COR-L47 (cell line): ENCODE measurements around the gene MYO5C.

ENCODE experiments used
- DNase-seq: peaks from one replicate; lab custom pipeline; 2025; lab: John Stamatoyannopoulos, UW

Gene MYO5C, protein sequence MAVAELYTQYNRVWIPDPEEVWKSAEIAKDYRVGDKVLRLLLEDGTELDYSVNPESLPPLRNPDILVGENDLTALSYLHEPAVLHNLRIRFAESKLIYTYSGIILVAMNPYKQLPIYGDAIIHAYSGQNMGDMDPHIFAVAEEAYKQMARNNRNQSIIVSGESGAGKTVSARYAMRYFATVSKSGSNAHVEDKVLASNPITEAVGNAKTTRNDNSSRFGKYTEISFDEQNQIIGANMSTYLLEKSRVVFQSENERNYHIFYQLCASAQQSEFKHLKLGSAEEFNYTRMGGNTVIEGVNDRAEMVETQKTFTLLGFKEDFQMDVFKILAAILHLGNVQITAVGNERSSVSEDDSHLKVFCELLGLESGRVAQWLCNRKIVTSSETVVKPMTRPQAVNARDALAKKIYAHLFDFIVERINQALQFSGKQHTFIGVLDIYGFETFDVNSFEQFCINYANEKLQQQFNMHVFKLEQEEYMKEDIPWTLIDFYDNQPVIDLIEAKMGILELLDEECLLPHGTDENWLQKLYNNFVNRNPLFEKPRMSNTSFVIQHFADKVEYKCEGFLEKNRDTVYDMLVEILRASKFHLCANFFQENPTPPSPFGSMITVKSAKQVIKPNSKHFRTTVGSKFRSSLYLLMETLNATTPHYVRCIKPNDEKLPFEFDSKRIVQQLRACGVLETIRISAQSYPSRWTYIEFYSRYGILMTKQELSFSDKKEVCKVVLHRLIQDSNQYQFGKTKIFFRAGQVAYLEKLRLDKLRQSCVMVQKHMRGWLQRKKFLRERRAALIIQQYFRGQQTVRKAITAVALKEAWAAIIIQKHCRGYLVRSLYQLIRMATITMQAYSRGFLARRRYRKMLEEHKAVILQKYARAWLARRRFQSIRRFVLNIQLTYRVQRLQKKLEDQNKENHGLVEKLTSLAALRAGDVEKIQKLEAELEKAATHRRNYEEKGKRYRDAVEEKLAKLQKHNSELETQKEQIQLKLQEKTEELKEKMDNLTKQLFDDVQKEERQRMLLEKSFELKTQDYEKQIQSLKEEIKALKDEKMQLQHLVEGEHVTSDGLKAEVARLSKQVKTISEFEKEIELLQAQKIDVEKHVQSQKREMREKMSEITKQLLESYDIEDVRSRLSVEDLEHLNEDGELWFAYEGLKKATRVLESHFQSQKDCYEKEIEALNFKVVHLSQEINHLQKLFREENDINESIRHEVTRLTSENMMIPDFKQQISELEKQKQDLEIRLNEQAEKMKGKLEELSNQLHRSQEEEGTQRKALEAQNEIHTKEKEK (N-terminal part only)

GRCh38 chr15:52295421-52296001, at the start of gene MYO5C:
MYO5C (minus strand) TSS chr15:52295804; CDS start chr15:52295636, 168 bp downstream.
- peak; percentile 84 for DNase-seq

DNA sequence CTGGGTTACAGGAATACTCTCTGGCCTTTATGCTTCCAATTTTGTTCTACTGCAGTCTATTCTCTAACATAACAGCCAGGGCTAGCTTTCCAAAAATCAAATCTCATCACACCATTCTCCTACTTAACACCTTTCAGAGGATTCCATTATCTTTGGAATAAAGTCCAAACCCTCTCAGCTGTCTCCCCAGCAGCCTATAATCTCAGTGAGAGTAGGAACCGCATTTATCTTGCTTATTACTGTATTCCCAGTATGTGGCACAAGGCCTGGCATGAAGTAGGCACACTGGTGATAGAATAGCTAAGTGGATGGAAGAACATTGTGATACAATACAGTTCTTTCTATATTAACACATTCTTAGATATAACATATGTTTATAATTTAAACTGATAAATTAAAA, 49.0 kb upstream of the MYO5C start:
- no peak for DNase-seq

GRCh38 chr15:52343831-52344230, 48.2 kb upstream of the MYO5C start:
- DNase-seq: no peak

DNA sequence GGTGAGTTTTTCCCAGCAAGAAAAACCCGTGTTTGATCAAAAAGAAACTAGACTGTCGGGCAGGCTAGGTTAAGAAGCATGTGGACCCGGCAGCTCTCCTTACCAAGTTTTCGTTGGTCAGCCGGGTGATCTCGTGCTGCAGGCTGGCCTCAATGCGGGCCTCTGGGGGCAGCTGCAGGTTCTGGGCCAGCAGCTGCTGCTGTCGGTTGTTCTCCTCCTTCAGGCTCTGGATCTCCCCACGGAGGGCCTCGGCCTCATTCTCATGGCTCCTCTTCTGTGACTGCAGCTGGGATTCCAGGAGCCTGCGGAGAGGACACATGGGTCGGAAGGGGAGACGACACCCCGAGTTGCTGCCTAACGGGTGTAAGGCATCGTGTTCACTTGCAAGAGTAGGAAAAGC, 44.5 kb upstream of the MYO5C start:
- DNase-seq: no peak

DNA sequence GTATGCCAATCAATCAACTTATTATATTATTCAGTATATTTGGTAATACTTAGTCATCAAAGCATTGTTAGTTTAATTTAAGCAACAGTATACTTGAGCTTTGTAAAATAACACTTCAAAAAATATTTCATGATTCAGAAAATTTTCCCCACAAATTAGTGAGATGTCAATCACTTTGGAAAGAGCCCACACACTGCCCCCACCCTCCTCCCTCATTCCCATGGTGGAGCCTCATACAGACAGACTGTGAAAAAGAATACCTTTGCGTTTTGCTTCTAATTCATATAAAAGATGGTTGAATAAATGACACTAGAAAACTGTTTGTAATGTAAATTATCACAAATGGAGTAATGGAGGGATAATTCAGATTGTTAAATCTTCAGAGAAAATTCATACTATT, 43.3 kb upstream of the MYO5C start:
- DNase-seq: no peak

GRCh38 chr15:52338058-52338457, 42.5 kb upstream of the MYO5C start:
- no peak for DNase-seq

DNA sequence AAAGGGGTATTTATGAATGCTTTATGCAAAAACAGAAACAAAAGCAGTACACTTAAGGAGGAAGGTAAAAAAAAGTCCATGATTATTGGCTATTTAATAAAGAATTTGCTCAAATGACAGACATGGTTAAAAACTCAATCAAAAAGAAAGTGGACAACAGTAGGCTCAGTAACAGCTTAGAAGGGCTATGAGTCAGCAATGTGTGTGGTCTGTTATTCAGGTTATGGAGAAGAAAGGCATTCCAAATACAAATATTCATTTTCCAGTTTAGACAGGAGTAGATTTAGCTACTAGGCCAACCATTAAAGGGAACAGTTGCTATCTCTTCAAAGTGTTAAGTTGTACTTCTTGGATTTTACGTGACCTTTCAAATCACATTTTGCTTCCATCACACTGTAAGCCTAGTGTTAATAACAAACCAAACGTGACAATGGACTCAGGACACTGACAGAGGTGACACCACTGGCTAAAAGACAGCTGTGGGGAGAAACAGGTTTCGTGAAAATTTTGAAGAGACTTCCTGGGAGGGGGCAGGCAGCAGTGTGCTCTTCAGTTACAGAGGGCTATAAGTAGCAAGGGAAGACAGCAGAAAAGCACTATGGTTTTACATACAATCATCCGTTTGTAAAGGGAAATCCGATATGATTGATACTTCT, 41.7 kb upstream of the MYO5C start:
- no peak for DNase-seq

- no peak for DNase-seq
These were observed 40.9 kb upstream of the MYO5C start for GRCh38 chr15:52336529-52336928.

GRCh38 chr15:52334491-52335160, 39.0 kb upstream of the MYO5C start:
- no peak for DNase-seq

GRCh38 chr15:52331490-52332240, 36.1 kb upstream of the MYO5C start:
- DNase-seq: peak; percentile 41

GRCh38 chr15:52329987-52330386, 34.4 kb upstream of the MYO5C start:
- DNase-seq: no peak

- DNase-seq: no peak
These were observed 33.5 kb upstream of the MYO5C start for GRCh38 chr15:52329150-52329549.

GRCh38 chr15:52328680-52329079, 33.1 kb upstream of the MYO5C start:
- no peak for DNase-seq

DNA sequence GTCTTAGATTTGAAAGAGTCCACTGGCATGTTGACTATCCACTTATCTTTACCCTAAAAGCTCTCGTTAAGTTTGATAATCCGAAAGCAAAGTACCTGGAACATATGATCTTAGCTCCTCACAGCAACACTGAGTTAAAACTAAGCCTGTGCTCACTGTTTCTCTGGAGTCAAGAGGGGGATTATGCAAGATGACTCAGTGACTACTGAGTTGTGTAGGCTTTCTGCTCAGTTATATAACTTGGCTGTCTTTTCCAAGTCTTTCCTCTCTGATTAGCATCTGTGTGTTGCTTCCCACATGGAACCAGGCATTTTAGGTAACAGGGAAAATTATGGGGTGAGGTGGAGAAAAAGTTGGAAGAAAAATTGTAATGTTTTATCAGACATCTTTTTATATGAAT, 31.2 kb upstream of the MYO5C start:
- no peak for DNase-seq

DNA sequence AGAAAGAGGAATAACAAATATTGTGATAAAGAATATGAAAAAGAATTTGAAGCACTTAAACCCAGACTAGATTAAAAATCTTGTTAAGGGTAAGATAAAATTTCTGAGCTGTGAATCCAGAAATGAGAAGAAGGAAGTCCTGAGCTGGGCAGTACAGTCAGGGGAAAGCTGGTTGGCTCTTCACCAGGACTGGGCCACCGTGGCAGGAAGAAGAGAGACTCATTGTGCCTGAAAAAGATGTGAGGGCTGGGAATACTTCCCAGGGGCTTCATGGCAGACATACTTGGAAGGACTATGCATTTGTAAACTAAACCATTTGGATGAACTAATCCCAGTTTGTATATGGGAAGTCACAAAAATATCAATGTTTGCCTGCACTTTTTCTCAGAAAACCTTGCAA, 28.5 kb upstream of the MYO5C start:
- DNase-seq: no peak

DNA sequence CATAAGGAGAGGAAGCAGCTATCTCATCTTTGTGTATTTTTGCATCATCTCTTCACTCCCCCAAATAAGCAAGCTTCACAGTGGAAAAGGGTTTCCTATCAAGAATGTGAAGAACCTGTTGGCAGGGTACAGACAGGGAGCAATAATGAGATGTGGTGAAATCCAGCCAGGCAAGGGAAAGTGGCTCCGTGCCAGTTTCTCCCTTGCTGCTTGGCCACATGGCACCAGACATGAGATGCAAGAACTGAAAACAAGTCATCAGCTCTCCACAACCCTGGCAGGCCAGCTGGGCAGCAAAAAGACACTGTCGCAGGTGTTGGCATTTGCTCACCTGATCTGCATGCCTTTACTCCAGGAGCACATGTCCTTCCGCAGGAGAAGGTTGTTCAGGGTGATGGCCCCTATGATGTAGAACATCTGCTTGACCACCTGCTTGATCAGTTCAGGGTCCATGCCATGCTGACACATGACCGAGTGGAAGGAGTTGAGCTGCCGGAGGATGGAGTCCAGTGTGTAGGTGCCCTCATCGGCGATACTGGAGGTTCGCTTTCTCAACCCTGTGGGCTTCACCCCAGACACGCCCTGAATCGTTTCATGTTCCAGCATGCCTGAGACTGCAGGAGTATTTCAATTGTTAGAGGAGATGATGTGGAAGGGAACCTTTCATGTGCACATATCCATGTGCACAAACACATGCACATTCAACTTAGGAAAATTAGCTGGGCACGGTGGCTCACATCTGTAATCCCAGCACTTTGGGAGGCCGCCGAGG, 23.3 kb upstream of the MYO5C start:
- DNase-seq: no peak

- no peak for DNase-seq
These were observed 22.1 kb upstream of the MYO5C start for GRCh38 chr15:52317688-52318087.

- DNase-seq: no peak
These were observed 21.4 kb upstream of the MYO5C start for GRCh38 chr15:52317022-52317421.

DNA sequence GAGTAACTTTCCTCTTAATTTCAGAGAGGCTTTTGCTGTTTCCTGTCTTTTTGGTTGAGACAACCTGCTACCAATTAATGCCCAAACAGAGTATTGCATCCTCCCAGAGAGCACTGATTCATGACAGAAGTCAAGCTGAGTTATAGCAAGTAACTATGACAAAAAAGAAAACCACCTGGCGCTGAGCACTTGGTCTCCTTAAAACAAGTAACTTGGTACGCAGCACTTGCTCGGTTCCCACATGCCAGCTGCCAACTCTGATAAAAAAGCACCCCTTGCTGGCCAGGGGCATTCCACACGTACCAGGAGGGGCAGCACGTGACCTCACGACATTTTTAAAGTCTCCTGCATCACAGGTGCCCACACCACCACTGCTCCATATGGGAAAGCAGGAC, 13.5 kb upstream of the MYO5C start:
- DNase-seq: no peak
